IMR-90 (cell line): ENCODE results near the gene DBT. TPM values are rescaled to one million over a fixed set of nuclear protein-coding genes. Genes with fewer than 3 reads are reported as not detected.

Experiments used
- ATAC-seq: fragments of 200-7000 bp; cut with Tn5 transposase; 2 replicates; pipeline ENCODE4 v1.9.1; 2020; ENCODE audit warnings: low read depth, mild to moderate bottlenecking, moderate library complexity
- BruUV-seq: library from RNA; stranded (reverse); fragments of 400-500 nt; replicated peaks from 2 replicates; lab custom pipeline; 2021; lab: Mats Ljungman, UMichigan
- CTCF ChIA-PET: fragments of 300-600 bp; formaldehyde crosslinking; extraction: SDS; loops from one replicate; lab custom pipeline; 2021; ENCODE audit warnings: antibody characterized with exemption; lab: Yijun Ruan, JAX
- POLR2A ChIA-PET: fragments of 300-600 bp; sonication (Branson Sonifier 250); formaldehyde crosslinking; loops from one replicate; lab custom pipeline; 2022; ENCODE audit warnings: antibody characterized with exemption; ENCODE audit not compliant: unreplicated experiment; lab: Charles Lee
- DNase-seq: peaks from one replicate; pipeline ENCODE4 v3.0.0; 2013
- H2AFZ ChIP-seq: replicated peaks from 2 replicates; pipeline ENCODE3; 2013; ENCODE audit warnings: low read length, mild to moderate bottlenecking; ENCODE audit not compliant: poor library complexity
- H2AK5ac ChIP-seq: 2 replicates; pipeline ENCODE4 v1.6.1; 2013; ENCODE audit warnings: low read depth, low read length, inconsistent platforms
- H2AK9ac ChIP-seq: replicated peaks from 2 replicates; pipeline ENCODE3; 2013; ENCODE audit warnings: mild to moderate bottlenecking, low read depth, low read length, moderate library complexity; ENCODE audit not compliant: poor library complexity
- H2BK120ac ChIP-seq: 2 replicates; pipeline ENCODE4 v1.6.1; 2013; ENCODE audit warnings: low read depth, low read length, inconsistent platforms
- H2BK15ac ChIP-seq: 3 replicates; pipeline ENCODE4 v1.6.1; 2013; ENCODE audit warnings: low read depth, low read length, inconsistent platforms
- H2BK20ac ChIP-seq: 2 replicates; pipeline ENCODE4 v1.6.1; 2013; ENCODE audit warnings: low read depth, mild to moderate bottlenecking, inconsistent platforms, low read length, moderate library complexity
- H2BK5ac ChIP-seq: 2 replicates; pipeline ENCODE4 v1.6.1; 2013; ENCODE audit warnings: mild to moderate bottlenecking, low read depth, low read length, inconsistent platforms; ENCODE audit not compliant: poor library complexity, severe bottlenecking
- H3K14ac ChIP-seq: replicated peaks from 2 replicates; pipeline ENCODE4 v1.6.1; 2013; ENCODE audit warnings: low read depth, low read length, inconsistent platforms
- H3K18ac ChIP-seq: 2 replicates; pipeline ENCODE4 v1.6.1; 2013; ENCODE audit warnings: low read depth, low read length, control low read depth
- H3K23ac ChIP-seq: 2 replicates; pipeline ENCODE4 v1.6.1; 2013; ENCODE audit warnings: low read depth, low read length, inconsistent platforms
- H3K27ac ChIP-seq: 2 replicates; pipeline ENCODE4 v1.5.1; 2013; ENCODE audit warnings: mild to moderate bottlenecking, control low read depth, low read length; ENCODE audit not compliant: insufficient read depth
- H3K27me3 ChIP-seq: 2 replicates; pipeline ENCODE4 v1.6.1; 2013; ENCODE audit warnings: low read length; ENCODE audit not compliant: control insufficient read depth, insufficient read depth
- H3K36me3 ChIP-seq: 2 replicates; pipeline ENCODE4 v1.6.1; 2013; ENCODE audit warnings: low read length, mixed read lengths; ENCODE audit not compliant: control insufficient read depth, insufficient read depth
- H3K4ac ChIP-seq: 2 replicates; pipeline ENCODE4 v1.6.1; 2013; ENCODE audit warnings: low read depth, low read length, inconsistent platforms
- H3K4me1 ChIP-seq: 2 replicates; pipeline ENCODE4 v1.6.1; 2013; ENCODE audit warnings: low read length, mixed read lengths; ENCODE audit not compliant: control insufficient read depth, insufficient read depth
- H3K4me2 ChIP-seq: 2 replicates; pipeline ENCODE4 v1.6.1; 2013; ENCODE audit warnings: low read depth, mild to moderate bottlenecking, control low read depth, low read length, moderate library complexity
- H3K4me3 ChIP-seq: 2 replicates; pipeline ENCODE4 v1.5.1; 2013; ENCODE audit warnings: low read depth, mild to moderate bottlenecking, control low read depth, low read length, moderate library complexity; ENCODE audit not compliant: insufficient read depth
- H3K56ac ChIP-seq: 2 replicates; pipeline ENCODE4 v1.6.1; 2013; ENCODE audit warnings: low read length, inconsistent platforms; ENCODE audit not compliant: insufficient read depth; ENCODE audit errors: extremely low read depth
- H3K79me1 ChIP-seq, 2 experiments: 2 replicates each; pipeline ENCODE4 v1.6.1; 2013; ENCODE audit warnings: low read length in 2 of 2, inconsistent platforms in 1 of 2, low read depth in 1 of 2
- H3K9ac ChIP-seq: 2 replicates; pipeline ENCODE4 v1.6.1; 2013; ENCODE audit warnings: low read depth, low read length, control low read depth
- H3K9me1 ChIP-seq: 2 replicates; pipeline ENCODE4 v1.6.1; 2013; ENCODE audit warnings: low read length, inconsistent platforms; ENCODE audit not compliant: insufficient read depth
- H3K9me3 ChIP-seq: 2 replicates; pipeline ENCODE4 v1.6.1; 2013; ENCODE audit warnings: low read length; ENCODE audit not compliant: control insufficient read depth, insufficient read depth
- H4K20me1 ChIP-seq: 2 replicates; pipeline ENCODE4 v1.6.1; 2013; ENCODE audit warnings: low read length, inconsistent platforms; ENCODE audit not compliant: insufficient read depth
- H4K5ac ChIP-seq: 2 replicates; pipeline ENCODE4 v1.6.1; 2013; ENCODE audit warnings: mild to moderate bottlenecking, low read depth, low read length, control low read depth
- H4K8ac ChIP-seq, 2 experiments: 2 replicates each; pipeline ENCODE4 v1.6.1; 2013; ENCODE audit warnings: low read depth in 2 of 2, low read length in 2 of 2, control low read depth in 1 of 2, inconsistent platforms in 1 of 2
- H4K91ac ChIP-seq: 2 replicates; pipeline ENCODE4 v1.6.1; 2013; ENCODE audit warnings: low read depth, low read length, inconsistent platforms; ENCODE audit not compliant: insufficient read depth
- CEBPB ChIP-seq: IDR thresholded peaks from 2 replicates; pipeline ENCODE4 v1.6.1; 2012; ENCODE audit warnings: low read depth, low read length, improper control_type of control experiment
- MAFK ChIP-seq: IDR thresholded peaks from 2 replicates; pipeline ENCODE4 v1.6.1; 2012; ENCODE audit warnings: low read depth, low read length, improper control_type of control experiment
- MXI1 ChIP-seq: IDR thresholded peaks from 2 replicates; pipeline ENCODE4 v1.6.1; 2012; ENCODE audit warnings: low read depth, mild to moderate bottlenecking, low read length, moderate library complexity, borderline replicate concordance
- WGBS, 2 experiments: methylation state at CpG; one replicate each; pipeline versions ENCODE4 v1.1.5 to v1.1.7; 2013; ENCODE audit warnings: missing lambda C conversion rate in 2 of 2; ENCODE audit not compliant: insufficient read length in 1 of 2; ENCODE audit errors: extremely low coverage in 2 of 2; 5-methylcytosine and 5-hydroxymethylcytosine counted together
- dilution Hi-C: fragments of 300-500 bp; cut with HindIII; formaldehyde crosslinking; loops from one replicate; pipeline ENCODE4 v1.14.3; 2018; ENCODE audit warnings: low sequenced_read_pairs; ENCODE audit not compliant: unreplicated experiment
- in situ Hi-C: fragments of 300-500 bp; cut with MboI; formaldehyde crosslinking; loops from 3 replicates; pipeline ENCODE4 v1.14.3; 2019; ENCODE audit warnings: low sequenced_read_pairs, inconsistent platforms, mixed read lengths
- intact Hi-C: fragments of 100-400 bp; cut with micrococcal nuclease; formaldehyde crosslinking; loops from 2 replicates; pipeline ENCODE4 v1.10.0; 2022
- polyA plus RNA-seq, 3 experiments: library from polyadenylated mRNA; depleted of rRNA; stranded (reverse); fragments of >200 nt; gene quantifications; 2 replicates each; pipeline ENCODE4 v1.2.3, GENCODE V29; 2012; ENCODE audit warnings: low replicate concordance in 1 of 3
- total RNA-seq: library from RNA; depleted of rRNA; stranded (reverse); fragments of >200 nt; gene quantifications from 2 replicates; pipeline ENCODE4 v1.2.3, GENCODE V29; 2012
- TF ChIP-seq, protein P1 (sequence below): fragments of 150-350 bp; IDR thresholded peaks from 2 replicates; pipeline ENCODE4 v1.6.1; 2017; ENCODE audit warnings: mild to moderate bottlenecking, antibody characterized with exemption, low read length, low read depth

The DBT gene
- total and polyA plus RNA-seq, 2 of the 4 experiments (the other 2 are of a cell fraction) = 3.4 to 3.8 TPM

GRCh38 chr1:100219457-100219856, 30.2 kb downstream of the DBT start:
- no peaks in the 10 kb centered on the region for H3K79me1 ChIP-seq
- H2AK9ac ChIP-seq = no peak overlapping the region
- DNase-seq (no peak), ATAC-seq (no peak)
- H2AFZ ChIP-seq = no peak overlapping the region
- in situ Hi-C loops (no loop called here), intact Hi-C loops (no loop called here), dilution Hi-C loops (no loop called here)
- H3K4me3 ChIP-seq = no peak overlapping the region
- WGBS, 2 experiments = no CpG with 5 or more reads among the region's 6 CpGs
- no peaks in the 10 kb centered on the region for H3K4me1 ChIP-seq
- CTCF ChIA-PET = no interaction called here
- no peak overlapping the region for H3K14ac ChIP-seq
- no TSS peak for BruUV-seq
- H3K9me3 ChIP-seq = no peaks in the 10 kb centered on the region
- H3K23ac ChIP-seq = no peak overlapping the region
- no peak overlapping the region for H2BK15ac ChIP-seq
- no peak overlapping the region for H3K4me2 ChIP-seq
- TF ChIP-seq MXI1 (no peak), MAFK (no peak), CEBPB (no peak)
- TF ChIP-seq, protein P1, sequence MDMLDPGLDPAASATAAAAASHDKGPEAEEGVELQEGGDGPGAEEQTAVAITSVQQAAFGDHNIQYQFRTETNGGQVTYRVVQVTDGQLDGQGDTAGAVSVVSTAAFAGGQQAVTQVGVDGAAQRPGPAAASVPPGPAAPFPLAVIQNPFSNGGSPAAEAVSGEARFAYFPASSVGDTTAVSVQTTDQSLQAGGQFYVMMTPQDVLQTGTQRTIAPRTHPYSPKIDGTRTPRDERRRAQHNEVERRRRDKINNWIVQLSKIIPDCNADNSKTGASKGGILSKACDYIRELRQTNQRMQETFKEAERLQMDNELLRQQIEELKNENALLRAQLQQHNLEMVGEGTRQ = no peak
- H3K18ac ChIP-seq = no peak overlapping the region
- no peak overlapping the region for H2BK20ac ChIP-seq
- H4K20me1 ChIP-seq = no peaks in the 10 kb centered on the region
- H2AK5ac ChIP-seq = no peak overlapping the region
- no peaks in the 10 kb centered on the region for H3K27me3 ChIP-seq
- H4K8ac ChIP-seq = no peak overlapping the region
- H3K9ac ChIP-seq = no peak overlapping the region
- H3K36me3 ChIP-seq = peaks cover 18% of the 10 kb centered on the region
- no peak overlapping the region for H3K4ac ChIP-seq
- H4K5ac ChIP-seq = no peak overlapping the region
- no peak overlapping the region for H4K91ac ChIP-seq
- no peaks in the 10 kb centered on the region for H3K9me1 ChIP-seq
- no peak overlapping the region for H3K27ac ChIP-seq
- POLR2A ChIA-PET = no interaction called here
- no peak overlapping the region for H3K56ac ChIP-seq
- no peak overlapping the region for H2BK5ac ChIP-seq
- H2BK120ac ChIP-seq = no peak overlapping the region
